NCI-H2171 (cell line): ENCODE measurements around the gene FAM187B.
"Not testable (repeated sequence)": the region's sequence is repeated elsewhere in the genome, so short reads cannot be mapped to it uniquely, and the experiment has no call there.

Experiments used
- DNase-seq: peaks from one replicate; lab custom pipeline; 2025; lab: John Stamatoyannopoulos, UW

FAM187B gene

GRCh38 chr19:35262101-35262761 lies 33.7 kb upstream of the FAM187B start:
- DNase-seq, result no peak

DNA sequence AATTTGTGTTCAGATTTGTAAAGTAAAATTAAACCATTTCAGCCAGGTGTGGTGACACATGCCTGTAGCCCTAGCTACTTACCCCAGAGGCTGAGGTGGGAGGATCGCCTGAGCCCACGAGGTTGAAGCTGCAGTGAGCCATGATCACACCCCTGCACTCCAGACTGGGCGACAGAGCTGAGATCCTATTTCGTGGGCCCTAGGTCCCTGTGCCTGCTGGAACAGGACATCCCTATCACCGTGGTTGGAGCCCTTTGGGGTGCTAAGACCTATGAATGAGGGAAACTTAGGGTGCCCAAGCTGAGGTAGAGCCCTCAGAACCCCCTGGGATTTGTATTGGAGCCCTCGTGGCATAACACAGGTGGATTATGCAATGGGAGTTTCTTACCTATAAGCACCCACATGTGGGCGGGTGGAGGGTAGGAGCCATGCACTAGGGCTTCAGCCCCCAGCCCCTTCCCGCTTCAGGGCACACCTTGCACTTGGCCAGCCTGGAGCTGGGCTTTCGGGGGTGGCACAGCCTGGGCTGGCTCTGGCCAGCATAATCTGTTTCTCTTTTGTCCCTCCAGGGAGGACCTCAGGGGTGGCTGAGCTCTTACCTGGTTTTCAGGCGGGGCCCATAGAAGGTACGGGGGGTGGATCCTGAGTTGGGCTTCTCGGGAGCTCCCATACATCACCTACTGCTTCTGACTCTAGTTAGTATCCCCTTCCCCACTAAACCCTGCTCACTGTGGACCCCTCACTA lies 33.0 kb upstream of the FAM187B start:
- no peak for DNase-seq

GRCh38 chr19:35260694-35261304 lies 32.3 kb upstream of the FAM187B start:
- no peak for DNase-seq

DNA sequence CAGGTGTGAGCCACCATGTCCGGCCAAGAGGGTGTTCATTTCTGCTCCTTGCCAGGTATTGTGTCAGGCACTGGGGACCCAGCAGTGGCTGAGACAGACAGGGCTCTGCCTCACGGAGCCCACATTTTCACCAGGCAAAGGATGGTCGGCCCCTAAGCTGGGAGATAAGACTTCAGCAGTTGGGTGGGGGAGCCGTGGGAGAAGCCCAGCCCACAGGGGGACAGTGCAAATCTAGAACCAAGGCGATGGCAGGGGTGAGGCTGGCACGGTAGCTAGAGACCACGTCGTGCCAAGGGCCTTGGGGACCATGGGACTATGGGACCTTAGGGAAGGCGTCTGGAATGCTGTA lies 28.5 kb upstream of the FAM187B start:
- no peak for DNase-seq

DNA sequence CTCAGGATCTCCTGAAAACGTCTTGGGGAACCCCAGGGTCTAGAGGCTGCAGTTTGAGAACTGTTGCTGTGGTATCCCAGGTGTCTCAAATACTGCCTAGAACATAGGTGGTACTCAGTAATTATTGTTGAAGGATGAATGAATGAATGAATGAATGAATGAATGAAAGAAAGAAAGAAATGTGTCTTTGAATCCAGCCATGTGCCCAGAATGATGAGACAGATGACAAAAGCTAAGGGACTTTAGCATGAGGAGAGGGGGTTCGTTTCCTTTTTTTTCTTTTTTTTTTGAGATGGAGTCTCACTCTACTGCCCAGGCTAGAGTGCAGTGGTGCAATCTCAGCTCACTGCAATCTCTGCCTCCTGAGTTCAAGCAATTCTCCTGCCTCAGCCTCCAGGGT lies 28.0 kb upstream of the FAM187B start:
- DNase-seq, result no peak

DNA sequence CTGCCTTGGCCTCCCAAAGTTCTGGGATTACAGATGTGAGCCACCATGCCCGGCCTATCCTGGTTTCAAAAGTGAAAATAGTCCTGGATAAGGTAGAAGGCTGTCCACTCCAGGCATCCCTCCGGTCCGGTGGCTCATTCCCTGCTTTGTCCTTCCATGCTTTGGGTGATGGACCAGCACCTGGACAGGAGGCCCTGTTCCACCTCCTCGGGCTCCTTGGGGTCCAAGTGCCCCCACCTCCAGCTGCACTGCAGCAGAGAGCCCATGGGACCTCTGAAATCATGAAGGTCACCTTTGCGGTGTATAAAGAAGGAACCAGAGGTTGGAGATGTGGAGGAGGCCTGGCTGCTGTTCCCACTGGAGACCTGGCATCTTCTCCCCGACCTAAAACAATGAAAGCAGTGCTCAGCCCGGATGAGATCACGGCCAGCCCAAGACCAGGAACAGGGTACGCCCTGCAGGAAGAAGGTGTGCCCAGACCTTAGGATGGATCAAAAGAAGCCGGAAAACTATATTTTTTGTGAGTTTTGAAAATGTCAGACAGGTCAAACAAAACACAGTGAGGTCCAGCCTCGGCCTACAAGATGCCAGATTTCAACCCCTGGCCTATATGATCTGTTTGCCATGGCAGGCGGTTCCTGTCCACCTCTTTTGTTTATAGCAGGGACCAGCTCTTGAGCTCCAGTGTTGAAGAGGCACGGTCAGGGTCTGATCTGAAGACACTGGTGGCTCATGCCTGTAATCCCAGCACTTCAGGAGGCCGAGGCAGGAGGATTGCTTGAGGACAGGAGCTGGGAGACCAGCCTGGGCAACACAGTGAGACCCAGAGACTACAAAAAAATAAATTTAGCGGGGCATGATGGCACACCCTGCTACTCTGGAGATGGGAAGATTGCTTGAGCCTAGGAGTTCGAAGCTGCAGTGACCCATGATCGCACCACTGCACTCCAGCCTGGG lies 26.1 kb upstream of the FAM187B start:
- no peak for DNase-seq

- no peak for DNase-seq
These were observed 25.1 kb upstream of the FAM187B start for GRCh38 chr19:35253316-35254286.

GRCh38 chr19:35251456-35251855 lies 22.9 kb upstream of the FAM187B start:
- no peak for DNase-seq

DNA sequence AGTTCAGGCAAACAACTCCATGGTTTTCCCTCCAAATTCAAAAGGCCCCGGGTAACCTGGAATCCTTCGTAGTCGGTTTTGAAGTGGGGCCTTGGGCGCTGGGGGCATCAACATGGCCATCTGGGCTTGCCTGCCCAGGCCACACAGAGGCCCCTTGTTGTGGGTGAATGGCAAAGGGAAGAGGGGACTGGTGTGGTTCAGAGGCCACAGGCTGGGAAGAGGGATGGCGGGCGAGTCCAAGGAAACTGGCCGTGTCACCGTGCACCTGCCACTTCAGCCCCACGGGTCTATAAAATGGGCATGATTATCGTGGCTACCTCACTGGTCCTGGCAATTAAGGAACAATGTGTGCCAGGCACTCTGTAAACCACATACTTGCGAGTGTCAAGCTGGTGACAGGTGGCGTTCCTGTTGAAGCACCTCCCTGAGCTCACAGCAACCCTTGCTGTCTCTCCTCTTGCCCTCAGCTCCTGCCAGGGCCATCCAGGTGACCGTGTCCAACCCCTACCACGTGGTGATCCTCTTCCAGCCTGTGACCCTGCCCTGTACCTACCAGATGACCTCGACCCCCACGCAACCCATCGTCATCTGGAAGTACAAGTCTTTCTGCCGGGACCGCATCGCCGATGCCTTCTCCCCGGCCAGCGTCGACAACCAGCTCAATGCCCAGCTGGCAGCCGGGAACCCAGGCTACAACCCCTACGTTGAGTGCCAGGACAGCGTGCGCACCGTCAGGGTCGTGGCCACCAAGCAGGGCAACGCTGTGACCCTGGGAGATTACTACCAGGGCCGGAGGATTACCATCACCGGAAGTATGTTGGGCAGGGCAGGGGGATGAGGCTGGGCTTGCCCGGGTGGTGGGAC lies 21.5 kb upstream of the FAM187B start:
- no peak for DNase-seq

GRCh38 chr19:35249146-35249847 lies 20.8 kb upstream of the FAM187B start:
- DNase-seq, result no peak

DNA sequence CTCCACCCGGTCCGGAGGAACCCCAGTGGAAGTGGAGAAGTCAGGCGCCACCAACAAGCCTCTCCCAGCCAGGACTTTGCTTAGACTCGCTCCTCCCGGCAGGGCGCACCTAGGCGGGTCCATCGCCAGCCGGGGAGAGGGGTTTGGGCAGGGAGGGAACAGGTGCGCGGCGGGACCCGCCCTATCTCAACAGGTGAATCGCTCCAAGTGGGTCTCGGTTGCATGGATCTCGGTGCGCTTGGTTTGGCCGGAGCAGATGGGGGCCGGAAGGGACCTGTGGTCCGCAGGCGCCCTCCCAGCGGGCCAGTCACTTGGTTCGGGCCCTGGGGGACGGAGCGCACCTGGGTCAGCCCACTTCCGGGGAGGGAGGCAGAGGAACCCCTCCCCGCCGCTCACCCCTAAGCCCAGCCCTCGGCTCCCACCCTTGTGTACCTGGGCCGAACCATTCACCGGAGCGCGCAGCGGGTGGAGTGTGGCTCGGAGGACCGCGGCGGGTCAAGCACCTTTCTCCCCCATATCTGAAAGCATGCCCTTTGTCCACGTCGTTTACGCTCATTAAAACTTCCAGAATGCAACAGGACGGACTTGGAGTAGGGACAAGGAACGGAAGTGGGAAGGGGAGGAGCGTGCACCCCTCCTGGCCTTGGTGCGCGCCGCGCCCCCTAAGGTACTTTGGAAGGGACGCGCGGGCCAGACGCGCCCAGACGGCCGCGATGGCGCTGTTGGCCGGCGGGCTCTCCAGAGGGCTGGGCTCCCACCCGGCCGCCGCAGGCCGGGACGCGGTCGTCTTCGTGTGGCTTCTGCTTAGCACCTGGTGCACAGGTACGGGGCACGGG lies 20.0 kb upstream of the FAM187B start, which contains the start of gene LSR:
Gene LSR (plus strand): TSS at position 693 of the 836 bp plus-strand sequence. CDS start 21 bp downstream, at position 714.
- peak; percentile 91 for DNase-seq

- peak; percentile 85 for DNase-seq
These were observed 19.2 kb upstream of the FAM187B start for GRCh38 chr19:35247526-35248309.

DNA sequence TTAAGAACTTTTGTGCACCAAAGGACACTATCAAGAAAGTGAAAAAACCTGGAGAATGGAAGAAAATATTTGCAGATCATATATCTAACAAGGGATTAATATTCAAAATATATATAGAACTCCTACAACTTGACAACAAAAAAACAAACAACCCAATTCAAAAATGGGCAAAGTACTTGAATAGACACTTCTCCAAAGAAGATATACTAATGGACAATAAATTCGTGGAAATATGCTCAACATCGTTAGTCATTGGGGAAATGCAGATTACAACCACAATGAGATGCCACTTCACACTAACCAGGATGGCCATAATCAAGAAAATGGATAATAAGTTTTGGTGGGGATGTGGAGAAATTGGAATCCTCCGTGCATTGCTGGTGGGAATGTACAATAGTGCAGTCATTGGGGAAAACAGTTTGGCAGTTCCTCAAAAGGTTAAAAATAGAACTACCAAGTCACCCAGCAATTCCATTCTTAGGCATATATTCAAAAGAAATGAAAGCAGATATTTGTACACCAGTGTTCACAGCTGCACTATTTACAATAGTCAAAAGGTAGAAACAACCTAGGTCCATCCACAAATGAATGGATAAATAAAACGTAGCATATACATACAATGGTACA lies 18.0 kb upstream of the FAM187B start:
- DNase-seq, result no peak

DNA sequence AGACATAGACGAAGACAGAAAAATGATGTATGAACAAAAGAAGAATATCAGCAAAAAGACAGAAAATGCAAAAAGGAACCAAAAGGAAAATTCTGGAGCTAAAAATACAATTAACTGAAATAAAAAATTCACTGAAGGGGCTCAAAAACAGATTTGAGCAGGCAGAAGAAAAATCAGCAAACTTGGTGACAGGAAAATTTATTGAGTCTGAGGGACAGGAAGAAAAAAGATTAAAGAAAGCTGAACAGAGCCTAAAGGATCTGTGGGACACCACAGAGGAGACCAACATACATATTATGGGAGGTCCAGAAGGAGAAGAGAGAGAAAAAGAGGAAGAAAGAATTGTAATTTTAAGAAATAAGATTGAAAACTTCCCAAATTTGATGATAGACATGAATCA lies 12.9 kb upstream of the FAM187B start:
- no peak for DNase-seq

DNA sequence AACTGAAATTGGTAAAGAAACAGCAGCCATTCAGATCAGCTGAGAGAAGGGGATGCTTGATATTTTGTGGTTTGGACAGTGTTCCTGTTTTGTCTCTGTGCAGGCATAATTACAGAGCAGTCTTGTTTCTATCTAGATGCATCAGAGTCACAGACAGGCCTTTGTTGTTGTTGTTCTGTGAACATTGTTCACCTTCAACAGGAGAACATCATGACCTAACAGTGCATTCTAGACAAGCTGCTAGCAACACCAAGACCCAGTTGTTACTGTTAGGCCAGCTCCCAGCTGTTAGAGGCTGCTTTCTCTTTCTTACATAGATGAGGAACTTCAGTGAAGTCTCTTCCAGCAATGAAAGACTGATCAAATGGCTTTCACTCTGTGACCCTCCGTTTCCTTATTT lies 11.8 kb upstream of the FAM187B start:
- no peak for DNase-seq

- not testable (repeated sequence) for DNase-seq
These were observed 11.1 kb upstream of the FAM187B start for GRCh38 chr19:35239597-35239996.
